Measurements from ENCODE around the gene TAC4.
"Not testable (repeated sequence)": the region's sequence is repeated elsewhere in the genome, so short reads cannot be mapped to it uniquely, and the experiment has no call there.

TAC4 gene

DNA sequence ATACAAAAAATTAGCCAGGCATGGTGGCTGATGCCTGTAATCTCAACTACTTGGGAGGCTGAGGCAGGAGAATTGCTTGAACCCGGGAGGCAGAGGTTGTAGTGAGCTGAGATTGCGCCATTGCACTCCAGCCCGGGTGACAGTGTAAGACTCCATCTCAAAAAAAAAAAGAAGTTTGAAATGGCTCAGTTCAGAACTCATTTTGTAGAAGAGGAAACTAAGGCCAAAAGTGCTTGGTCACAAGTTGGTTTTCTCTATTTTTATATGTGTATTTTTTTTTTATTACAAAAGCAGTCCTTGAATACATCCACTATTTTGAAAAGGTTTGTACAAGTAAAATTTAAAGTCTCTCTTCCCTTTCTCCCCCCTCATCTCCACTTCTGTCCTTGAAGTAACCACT lies 5.5 kb downstream of the TAC4 start:
- no peak for DNase-seq

DNA sequence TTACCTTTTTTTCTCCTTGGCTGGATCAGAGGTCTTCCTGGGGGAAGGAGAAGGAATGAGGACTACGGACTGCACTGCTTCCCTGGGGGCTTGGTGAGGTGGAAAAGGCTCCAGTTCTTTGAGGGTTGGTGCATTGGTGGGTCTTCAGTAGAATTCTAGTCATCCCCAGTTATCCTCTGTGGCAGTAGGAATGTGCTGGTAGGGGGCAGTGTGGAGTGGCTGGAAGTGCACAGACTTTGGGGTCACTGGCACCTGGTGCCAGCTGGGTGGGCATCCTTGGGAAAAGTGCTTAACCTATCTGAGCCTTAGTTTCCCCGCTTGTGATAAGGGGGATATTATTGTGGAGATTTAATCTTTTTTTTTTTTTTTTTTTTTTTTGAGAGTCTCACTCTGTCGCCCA lies 6.3 kb downstream of the TAC4 start:
- DNase-seq, result no peak

- DNase-seq, result no peak
These were observed 8.4 kb downstream of the TAC4 start for GRCh38 chr17:49839455-49839854.

DNA sequence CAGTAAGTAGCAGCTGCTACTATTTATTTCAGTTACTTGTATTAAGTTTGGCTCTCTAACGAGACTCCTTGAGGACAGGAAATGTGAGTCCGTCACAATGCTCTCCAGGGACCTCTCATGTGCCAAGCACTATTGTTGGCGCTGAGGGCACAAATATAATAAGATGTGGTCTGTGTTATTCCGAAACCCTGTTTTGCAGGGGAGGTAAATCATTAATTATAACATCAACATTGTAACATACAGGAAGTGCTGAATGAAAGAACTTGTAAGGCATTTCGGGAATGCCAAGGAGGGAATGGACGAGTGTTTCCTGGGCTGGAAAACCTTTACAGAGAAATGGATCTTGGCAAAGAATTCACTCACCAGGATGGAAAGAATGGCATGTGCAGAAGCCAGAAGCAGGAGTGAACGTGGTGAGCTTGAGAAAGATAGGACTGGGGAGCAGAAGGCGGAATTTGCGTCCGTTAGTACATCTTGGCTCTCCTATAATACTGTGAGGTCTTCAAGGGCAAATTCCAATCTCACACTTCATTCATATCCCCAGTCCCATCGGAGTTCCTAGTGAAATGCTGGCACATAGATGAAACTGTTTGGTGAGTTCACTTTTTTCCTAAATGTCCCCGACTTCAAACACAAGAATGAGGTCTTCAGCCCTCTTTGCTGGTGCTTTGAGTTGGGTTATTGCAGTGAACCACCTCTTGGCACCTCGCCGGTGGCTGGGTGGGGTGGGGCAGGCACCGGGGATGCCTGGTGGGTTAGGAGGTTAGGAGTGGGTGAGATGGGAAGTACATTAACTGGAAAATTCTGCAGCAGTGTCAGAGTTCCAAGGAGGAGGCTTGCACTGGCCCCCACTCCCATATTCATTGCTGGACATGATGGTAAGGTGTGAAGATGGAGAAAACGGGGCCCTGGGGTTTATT lies 11.5 kb downstream of the TAC4 start:
- no peak for DNase-seq

- no peak for DNase-seq
These were observed 12.4 kb downstream of the TAC4 start for GRCh38 chr17:49835472-49835871.

- DNase-seq, result no peak
These were observed 13.6 kb downstream of the TAC4 start for GRCh38 chr17:49834118-49834743.

- no peak for DNase-seq
These were observed 14.8 kb downstream of the TAC4 start for GRCh38 chr17:49832840-49833599.

DNA sequence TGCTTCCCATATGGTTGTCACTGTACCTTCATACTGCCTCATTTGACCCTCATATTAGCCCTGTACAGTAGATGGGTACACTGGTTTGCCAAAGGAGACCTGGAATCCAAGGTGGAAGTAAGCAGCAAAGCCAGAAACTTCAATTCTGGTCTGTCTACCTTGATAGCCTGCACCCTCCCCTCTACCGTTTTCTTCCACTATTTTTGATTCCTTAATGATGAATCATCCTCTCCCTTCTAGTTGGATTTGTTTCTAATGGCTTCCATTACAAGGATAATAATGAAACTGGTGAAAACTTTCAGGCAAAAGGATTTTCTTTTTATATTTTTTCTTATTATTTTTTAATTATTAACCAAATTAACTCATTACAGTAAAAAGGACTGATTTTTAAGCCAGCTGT lies 17.3 kb downstream of the TAC4 start:
- no peak for DNase-seq

- DNase-seq, result no peak
These were observed 18.8 kb downstream of the TAC4 start for GRCh38 chr17:49829026-49829425.

DNA sequence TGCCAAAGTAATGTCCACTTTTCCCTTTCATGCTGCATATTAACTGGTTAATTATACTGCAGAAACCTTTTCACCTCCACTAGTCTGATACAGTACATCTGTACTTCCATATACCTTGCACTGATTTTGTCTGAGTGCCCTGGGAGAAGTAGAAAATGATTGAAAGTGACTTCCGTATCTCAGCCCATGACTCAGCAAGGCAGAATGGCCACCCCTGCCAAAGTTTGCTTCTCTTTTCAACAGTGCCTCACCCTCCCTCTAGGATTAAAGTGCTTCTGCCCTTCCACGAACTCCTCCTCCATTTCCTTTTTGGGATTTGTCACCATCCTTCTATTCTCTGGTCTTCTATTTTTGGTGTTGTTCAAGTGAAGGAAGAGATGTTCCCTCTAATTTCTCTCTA lies 19.5 kb downstream of the TAC4 start:
- DNase-seq, result not testable (repeated sequence)

DNA sequence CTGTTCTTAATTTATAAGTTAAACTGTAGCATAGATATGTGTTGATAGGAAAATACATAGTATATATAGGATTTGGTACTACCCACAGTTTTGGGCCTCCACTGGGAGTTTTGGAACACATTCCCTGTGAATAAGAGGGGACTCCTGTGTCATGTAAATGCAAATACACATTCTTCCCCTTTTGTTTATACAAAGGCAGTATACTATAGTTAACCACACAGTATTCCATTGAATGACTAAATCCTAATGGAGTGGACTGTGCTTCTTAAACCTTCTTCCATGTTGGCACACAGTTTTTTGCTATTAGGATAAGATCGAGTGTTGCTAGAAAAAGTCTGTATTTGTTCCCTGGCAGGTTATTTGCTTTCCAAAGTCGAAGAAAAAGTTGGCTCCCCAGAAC lies 22.2 kb downstream of the TAC4 start:
- no peak for DNase-seq

GRCh38 chr17:49823614-49824013 lies 24.3 kb downstream of the TAC4 start:
- no peak for DNase-seq

- DNase-seq, result no peak
These were observed 25.0 kb downstream of the TAC4 start for GRCh38 chr17:49822829-49823228.

DNA sequence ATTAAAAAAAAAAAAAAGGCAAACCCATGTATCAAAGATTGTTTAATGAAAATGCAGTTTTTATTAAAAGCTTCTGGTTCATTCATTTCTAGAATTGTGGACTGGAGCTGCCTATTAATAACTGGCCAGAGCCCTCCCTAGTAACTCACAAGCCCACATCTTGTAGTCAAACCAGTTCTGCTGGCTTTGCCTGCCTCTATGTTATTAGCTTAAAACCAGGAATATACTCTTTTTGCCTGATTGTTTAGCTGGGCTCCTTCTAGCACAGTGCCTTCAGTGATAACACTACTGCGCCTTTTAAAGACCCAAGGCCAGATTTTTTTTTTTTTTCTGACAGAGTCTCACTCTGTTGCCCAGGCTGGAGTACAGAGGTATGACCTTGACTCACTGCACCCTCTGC lies 26.0 kb downstream of the TAC4 start:
- no peak for DNase-seq

DNA sequence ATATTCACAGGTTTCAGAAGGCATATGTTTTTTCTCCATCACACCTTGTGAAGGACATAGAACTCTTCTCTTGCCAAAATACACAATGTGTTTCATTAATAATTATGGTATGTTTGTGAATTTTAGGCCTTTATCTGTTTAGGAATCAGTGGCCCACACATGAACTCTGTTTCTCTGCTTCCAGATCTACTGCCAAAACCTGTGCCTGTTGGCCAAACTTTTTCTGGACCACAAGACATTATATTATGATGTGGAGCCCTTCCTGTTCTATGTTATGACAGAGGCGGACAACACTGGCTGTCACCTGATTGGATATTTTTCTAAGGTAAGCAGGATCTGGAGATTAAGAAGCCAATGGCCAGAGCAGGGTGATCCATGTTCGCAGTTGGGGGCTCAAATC lies 26.4 kb downstream of the TAC4 start:
- no peak for DNase-seq

DNA sequence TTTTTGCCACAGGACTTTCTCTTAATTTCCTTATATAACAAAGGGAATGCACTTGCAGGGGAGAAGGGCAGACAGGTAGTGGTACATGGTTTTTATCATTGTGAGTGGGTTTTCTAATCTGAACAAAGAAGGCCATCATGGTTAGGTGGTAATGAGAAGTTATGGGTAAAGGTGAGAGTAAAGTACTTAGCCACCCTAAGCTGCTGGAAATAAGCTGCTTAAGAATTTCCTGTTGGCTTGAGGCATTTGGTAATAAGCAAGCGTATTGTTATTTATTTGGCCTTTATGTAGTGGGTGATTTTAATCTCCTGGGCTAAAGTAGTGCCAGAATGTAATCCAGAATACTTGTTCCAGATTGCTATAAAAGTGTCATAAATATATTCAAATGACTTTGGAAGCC lies 27.1 kb downstream of the TAC4 start:
- no peak for DNase-seq

DNA sequence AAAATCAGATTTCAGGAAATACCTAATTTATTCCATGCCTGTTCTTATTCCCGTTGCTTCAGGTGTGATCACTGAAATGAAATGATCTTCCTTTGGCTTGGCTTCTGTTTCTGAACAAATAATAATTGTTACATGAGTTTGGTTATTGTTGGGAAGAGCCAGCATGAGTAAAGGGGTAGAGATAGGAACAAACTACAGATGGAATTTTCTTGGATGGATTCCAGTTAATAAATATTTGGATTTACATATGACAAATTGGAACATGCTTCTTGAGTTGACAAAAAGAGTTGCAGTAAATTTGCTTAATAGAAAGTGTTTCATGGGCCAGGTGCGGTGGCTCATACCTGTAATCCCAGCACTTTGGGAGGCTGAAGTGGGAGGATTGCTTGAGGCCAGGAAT lies 28.2 kb downstream of the TAC4 start:
- DNase-seq, result no peak

DNA sequence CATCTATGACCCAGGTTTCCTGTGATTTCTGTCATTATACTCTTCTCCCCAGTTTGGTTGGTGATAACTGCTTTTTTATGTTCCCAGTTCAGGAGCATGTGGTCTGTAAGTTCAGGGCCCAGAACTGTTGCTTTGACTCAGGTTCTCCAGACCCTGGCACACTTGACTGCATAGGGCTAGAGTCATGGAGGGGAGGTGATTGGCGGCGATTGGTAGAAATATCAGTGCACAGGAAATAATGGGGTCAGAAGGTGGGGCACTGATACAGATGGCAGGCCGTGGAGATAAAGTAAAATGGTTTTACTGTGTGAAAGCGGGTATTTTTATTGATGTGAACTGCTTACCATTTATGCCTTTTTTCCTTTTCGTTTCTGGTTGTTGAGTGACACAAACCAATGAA lies 28.7 kb downstream of the TAC4 start:
- no peak for DNase-seq

GRCh38 chr17:49817993-49818392 lies 29.9 kb downstream of the TAC4 start:
- no peak for DNase-seq

DNA sequence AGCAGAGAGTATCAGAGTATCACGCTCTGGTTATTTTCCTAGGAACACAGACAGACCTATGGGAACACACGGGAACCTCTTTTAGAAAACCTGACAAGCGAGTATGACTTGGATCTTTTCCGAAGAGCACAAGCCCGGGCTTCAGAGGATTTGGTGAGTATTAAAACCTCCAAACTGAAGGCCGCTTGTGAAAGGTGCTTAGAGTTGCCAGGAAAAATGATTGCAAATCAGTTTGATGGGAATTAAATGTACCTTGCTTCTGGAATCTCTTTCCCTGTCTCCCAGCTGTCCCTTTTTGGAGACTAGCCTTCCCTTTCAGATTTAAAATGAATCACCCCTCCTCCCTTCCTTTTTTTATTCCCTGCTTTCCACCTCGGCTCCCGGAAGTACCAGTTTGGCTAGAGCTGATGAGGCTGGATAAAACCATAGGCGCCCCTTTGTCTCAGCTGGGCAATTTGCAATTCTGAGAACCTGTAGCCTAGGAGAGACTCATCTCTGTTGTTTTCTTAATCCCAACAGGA lies 32.0 kb downstream of the TAC4 start:
- no peak for DNase-seq

- DNase-seq, result no peak
These were observed 32.9 kb downstream of the TAC4 start for GRCh38 chr17:49814781-49815529.

DNA sequence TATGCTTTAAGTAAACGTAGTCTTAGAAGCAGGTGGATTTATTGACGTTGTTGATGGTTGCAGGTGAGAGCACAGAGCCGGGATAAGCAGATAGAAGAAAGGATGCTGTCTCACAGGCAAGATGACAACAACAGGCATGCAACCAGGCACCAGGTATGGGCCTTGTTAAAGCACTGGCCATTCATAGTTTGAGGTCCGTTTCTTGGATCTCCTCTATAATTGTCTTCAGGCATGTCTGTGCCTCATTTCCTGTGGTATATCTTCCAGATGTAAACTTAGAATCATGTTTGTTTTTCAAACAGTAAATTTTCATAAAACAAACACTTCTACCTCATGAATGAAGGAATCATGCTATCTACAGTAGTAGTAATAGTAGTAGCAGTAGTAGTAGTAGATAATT lies 38.8 kb downstream of the TAC4 start:
- no peak for DNase-seq

GRCh38 chr17:49798738-49799137 lies 49.1 kb downstream of the TAC4 start:
- DNase-seq, result no peak

Data from KG1 (cell line).